Measurements from ENCODE around the gene CCT7. TPM values are rescaled to one million over a fixed set of nuclear protein-coding genes. Genes with fewer than 3 reads are reported as not detected.
"Not testable (repeated sequence)": the region's sequence is repeated elsewhere in the genome, so short reads cannot be mapped to it uniquely, and the experiment has no call there.

CCT7 gene
- total and polyA plus RNA-seq, 10 donors: 112 to 184 (median 150) TPM

GRCh38 chr2:73259276-73259675 is 25.2 kb downstream of the CCT7 start:
- DNase-seq: no peak
- TF ChIP-seq POLR2AphosphoS5 (IDR thresholded peaks at IDR 0.05) (no peak), CTCF (IDR thresholded peaks at IDR 0.05 in 8 of 11, conservative IDR thresholded peaks at IDR 0.05 in 3 of 11) (no peak), POLR2A (IDR thresholded peaks at IDR 0.05) (no peak)
- intact Hi-C loops (cut with DNase I; ENCODE audit: low total_unique reads): no loop called here
- H3K27me3 ChIP-seq (replicated peaks in 1 of 7): no peaks in the 10 kb centered on the region
- peaks cover 0 to 67% (median 19%) of the 10 kb centered on the region in 6 donors for H3K36me3 ChIP-seq
- H3K4me1 ChIP-seq: peaks cover 0 to 6% (median 0%) of the 10 kb centered on the region in 6 donors
- H3K27ac ChIP-seq: no peak overlapping the region
- 91 to 95% (median 93%) methylated on average over 8 of the region's 8 CpGs for WGBS, 5 donors
- H3K9me3 ChIP-seq: no peaks in the 10 kb centered on the region
- no peak overlapping the region for H3K4me3 ChIP-seq

GRCh38 chr2:73259704-73260337 is 25.7 kb downstream of the CCT7 start:
- H3K36me3 ChIP-seq: peaks cover 0 to 67% (median 16%) of the 10 kb centered on the region in 6 donors
- intact Hi-C loops (cut with DNase I; ENCODE audit: low total_unique reads): no loop called here
- H3K4me1 ChIP-seq: peaks cover 0 to 6% (median 0%) of the 10 kb centered on the region in 6 donors
- no peaks in the 10 kb centered on the region for H3K9me3 ChIP-seq
- no peaks in the 10 kb centered on the region for H3K27me3 ChIP-seq (replicated peaks in 1 of 7)
- WGBS, 5 donors: 74 to 91% (median 77%) methylated on average over 4 of the region's 4 CpGs
- DNase-seq: no peak
- H3K4me3 ChIP-seq: no peak overlapping the region
- no peak for TF ChIP-seq POLR2AphosphoS5 (IDR thresholded peaks at IDR 0.05)
- H3K27ac ChIP-seq: no peak overlapping the region

- Histone ChIP-seq H3K4me3 (no peak overlapping the region), H3K4me1 (peaks cover 0 to 6% (median 0%) of the 10 kb centered on the region in 6 donors), H3K36me3 (peaks cover 0 to 67% (median 9%) of the 10 kb centered on the region in 6 donors), H3K9me3 (no peaks in the 10 kb centered on the region), H3K27ac (no peak overlapping the region), H3K27me3 (replicated peaks in 1 of 7) (no peaks in the 10 kb centered on the region)
- intact Hi-C loops (cut with DNase I; ENCODE audit: low total_unique reads): no loop called here
- WGBS, 5 donors: 64 to 74% (median 66%) methylated on average over 14 to 17 of the region's 17 CpGs
- no peak for DNase-seq
- TF ChIP-seq POLR2A (IDR thresholded peaks at IDR 0.05) (no peak), CTCF (IDR thresholded peaks at IDR 0.05 in 8 of 11, conservative IDR thresholded peaks at IDR 0.05 in 3 of 11) (peak in 2 of 11 experiments; percentile 8 to 20)
These were observed 26.4 kb downstream of the CCT7 start for GRCh38 chr2:73260338-73260984.

- WGBS, 5 donors: 88 to 94% (median 91%) methylated on average over 4 of the region's 4 CpGs
- no peak for DNase-seq
- TF ChIP-seq POLR2A (IDR thresholded peaks at IDR 0.05): no peak
- TF ChIP-seq POLR2AphosphoS5 (IDR thresholded peaks at IDR 0.05): no peak
- TF ChIP-seq CTCF (IDR thresholded peaks at IDR 0.05 in 8 of 11, conservative IDR thresholded peaks at IDR 0.05 in 3 of 11): no peak
These were observed 28.1 kb downstream of the CCT7 start for GRCh38 chr2:73262108-73262651.

GRCh38 chr2:73262691-73263429 is 28.8 kb downstream of the CCT7 start:
- H3K27me3 ChIP-seq (replicated peaks in 1 of 7); H3K4me1 ChIP-seq; H3K9me3 ChIP-seq; H3K27ac ChIP-seq; DNase-seq; H3K4me3 ChIP-seq; intact Hi-C loops (cut with DNase I; ENCODE audit: low total_unique reads): not testable (repeated sequence)
- WGBS, 5 donors: 87 to 96% (median 91%) methylated on average over 16 to 18 of the region's 18 CpGs
- peaks cover 0 to 75% (median 9%) of the 10 kb centered on the region in 6 donors for H3K36me3 ChIP-seq

More at GRCh38 chr2:73262108-73262651, 28.1 kb downstream of the CCT7 start:
- H3K27me3 ChIP-seq (replicated peaks in 1 of 7): peaks cover 0 to 7% (median 0%) of the 10 kb centered on the region in 7 donors
- no peaks in the 10 kb centered on the region for H3K9me3 ChIP-seq
- peaks cover 0 to 75% (median 9%) of the 10 kb centered on the region in 6 donors for H3K36me3 ChIP-seq
- no peak overlapping the region for H3K4me3 ChIP-seq
- peaks cover 0 to 6% (median 0%) of the 10 kb centered on the region in 6 donors for H3K4me1 ChIP-seq
- no peak overlapping the region for H3K27ac ChIP-seq
- intact Hi-C loops (cut with DNase I; ENCODE audit: low total_unique reads): no loop called here
